ENCODE results near the gene CHP1.
A peak's percentile ranks its signal among the peaks of the same experiment; 100 is the strongest.
"Not testable (repeated sequence)": the region's sequence is repeated elsewhere in the genome, so short reads cannot be mapped to it uniquely, and the experiment has no call there.

Gene CHP1

DNA sequence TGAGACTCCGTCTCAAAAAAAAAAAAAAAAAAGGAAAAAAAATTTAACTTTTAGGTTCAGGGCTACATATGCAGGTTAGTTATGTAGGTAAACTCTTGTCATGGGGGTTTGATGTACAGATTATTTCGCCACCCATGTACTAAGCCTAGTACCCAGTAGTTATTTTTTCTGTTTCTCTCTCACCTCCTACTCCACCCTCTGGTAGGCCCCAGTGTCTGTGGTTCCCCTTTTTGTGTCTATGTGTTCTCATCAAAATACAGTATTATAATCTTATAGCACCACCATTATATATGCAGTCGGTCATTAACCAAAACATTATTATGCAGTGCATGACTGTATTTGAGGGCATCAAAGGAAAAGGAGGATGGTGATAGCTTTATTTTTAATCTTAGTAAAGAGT lies 47.3 kb downstream of the CHP1 start:
- TF ChIP-seq, protein P1, sequence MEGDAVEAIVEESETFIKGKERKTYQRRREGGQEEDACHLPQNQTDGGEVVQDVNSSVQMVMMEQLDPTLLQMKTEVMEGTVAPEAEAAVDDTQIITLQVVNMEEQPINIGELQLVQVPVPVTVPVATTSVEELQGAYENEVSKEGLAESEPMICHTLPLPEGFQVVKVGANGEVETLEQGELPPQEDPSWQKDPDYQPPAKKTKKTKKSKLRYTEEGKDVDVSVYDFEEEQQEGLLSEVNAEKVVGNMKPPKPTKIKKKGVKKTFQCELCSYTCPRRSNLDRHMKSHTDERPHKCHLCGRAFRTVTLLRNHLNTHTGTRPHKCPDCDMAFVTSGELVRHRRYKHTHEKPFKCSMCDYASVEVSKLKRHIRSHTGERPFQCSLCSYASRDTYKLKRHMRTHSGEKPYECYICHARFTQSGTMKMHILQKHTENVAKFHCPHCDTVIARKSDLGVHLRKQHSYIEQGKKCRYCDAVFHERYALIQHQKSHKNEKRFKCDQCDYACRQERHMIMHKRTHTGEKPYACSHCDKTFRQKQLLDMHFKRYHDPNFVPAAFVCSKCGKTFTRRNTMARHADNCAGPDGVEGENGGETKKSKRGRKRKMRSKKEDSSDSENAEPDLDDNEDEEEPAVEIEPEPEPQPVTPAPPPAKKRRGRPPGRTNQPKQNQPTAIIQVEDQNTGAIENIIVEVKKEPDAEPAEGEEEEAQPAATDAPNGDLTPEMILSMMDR (IDR thresholded peaks at IDR 0.05; ENCODE audit: low read depth, low read length) = no peak

DNA sequence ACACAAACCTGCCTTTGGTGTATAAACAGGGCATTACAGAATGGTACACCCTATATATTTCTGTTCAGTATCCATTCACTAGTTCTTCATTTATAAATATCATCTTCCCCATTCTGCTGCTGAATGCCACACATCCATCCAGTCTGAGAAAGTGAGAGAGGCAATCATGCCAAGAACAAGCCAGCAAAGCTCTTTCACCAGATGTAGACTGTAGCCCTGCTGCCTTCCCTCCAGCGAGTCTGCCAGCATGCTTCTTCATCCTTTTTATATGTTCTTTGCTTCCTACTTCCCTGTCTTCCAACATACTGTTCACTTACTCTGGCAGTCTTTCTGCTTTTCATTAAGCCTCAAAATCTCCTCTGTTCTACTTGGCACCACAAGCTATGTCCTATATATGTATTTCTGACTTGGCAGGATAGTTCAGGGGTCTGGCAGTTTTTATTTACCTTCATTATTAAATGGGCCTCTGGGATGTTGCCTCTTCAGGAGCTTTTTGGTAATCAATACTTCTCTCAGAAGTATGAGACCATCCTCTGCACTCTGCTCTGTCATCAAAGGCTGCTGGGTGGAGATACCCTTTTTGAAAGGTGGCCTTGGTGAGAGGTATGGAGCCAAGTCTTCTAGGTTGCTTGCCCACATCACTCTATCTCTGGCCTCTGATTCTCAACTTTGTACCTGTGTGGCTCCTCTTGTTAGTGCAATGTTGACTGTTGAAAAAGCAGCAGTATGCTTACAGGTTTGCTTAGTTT lies 48.6 kb downstream of the CHP1 start:
- DNase-seq (ENCODE audit: extremely low read depth, low read depth) = no peak
- TF ChIP-seq, protein P1 (IDR thresholded peaks at IDR 0.05; ENCODE audit: low read depth, low read length) = no peak

More for the DNA sequence above, 47.3 kb downstream of the CHP1 start:
- DNase-seq (ENCODE audit: extremely low read depth, low read depth) = no peak

DNA sequence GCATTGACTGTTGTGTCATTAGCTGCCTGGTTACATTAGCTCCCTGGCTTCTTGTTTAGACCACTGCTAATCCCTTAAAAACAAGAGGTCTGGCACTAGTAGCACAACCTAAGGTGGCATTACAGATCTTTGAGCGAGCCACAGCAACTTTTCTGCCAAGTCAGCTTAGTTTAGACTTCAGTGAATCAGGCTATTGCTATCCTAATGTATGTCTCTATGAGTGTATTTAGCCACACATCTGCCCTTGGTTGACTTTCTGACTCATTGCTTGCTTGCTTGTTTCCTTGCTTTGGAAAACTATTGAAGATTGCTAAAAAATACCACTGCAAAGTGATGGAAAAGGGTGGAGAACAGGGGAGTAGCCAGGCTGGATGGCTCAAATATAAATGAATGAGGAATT lies 50.2 kb downstream of the CHP1 start:
- peak; percentile 56 for DNase-seq (ENCODE audit: extremely low read depth, low read depth)
- TF ChIP-seq, protein P1 (IDR thresholded peaks at IDR 0.05; ENCODE audit: low read depth, low read length) = no peak

DNA sequence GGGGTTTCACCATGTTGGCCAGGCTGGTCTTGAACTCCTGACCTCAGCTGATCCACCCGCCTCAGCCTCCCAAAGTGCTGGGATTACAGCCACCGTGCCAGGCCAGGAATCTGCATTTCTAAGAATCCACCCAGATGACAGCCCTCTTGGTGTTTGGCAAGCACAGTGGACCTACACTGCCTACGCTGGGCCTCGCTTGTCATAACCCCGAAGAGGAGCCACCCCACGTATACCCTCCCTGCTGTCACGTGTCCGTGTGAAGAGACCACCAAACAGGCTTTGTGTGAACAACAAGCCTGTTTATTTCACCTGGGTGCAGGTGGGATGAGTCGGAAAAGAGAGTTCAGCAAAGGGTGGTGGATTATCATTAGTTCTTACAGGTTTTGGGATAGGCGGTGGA lies 51.4 kb downstream of the CHP1 start:
- not testable (repeated sequence) for DNase-seq (ENCODE audit: extremely low read depth, low read depth)

DNA sequence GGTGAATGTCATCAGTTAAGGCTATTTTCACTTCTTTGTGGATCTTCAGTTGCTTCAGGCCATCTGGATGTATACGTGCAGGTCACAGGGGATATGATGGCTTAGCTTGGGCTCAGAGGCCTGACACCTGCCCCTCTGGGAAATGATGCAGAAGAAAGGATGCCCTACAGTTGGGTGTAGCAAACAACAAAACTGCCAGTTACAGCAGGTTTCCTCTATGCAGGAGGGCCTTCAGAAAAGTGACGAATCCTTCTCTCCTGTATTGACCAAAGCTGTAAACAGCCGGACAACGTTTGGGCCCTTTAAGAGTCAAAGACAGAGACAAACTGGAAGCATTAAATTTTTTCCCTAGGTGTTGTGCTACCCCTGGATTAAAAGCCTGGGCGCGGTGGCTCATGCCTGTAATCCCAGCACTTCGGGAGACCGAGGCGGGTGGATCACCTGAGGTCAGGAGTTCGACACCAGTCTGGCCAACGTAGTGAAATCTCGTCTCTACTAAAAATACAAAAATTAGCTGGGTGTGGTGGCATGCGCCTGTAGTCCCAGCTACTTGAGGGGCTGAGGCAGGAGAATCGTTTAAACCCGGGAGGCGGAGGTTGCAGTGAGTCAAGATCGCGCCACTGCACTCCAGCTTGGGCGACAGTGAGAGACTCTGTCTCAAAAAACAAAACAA lies 52.0 kb downstream of the CHP1 start:
- DNase-seq (ENCODE audit: extremely low read depth, low read depth) = not testable (repeated sequence)

DNA sequence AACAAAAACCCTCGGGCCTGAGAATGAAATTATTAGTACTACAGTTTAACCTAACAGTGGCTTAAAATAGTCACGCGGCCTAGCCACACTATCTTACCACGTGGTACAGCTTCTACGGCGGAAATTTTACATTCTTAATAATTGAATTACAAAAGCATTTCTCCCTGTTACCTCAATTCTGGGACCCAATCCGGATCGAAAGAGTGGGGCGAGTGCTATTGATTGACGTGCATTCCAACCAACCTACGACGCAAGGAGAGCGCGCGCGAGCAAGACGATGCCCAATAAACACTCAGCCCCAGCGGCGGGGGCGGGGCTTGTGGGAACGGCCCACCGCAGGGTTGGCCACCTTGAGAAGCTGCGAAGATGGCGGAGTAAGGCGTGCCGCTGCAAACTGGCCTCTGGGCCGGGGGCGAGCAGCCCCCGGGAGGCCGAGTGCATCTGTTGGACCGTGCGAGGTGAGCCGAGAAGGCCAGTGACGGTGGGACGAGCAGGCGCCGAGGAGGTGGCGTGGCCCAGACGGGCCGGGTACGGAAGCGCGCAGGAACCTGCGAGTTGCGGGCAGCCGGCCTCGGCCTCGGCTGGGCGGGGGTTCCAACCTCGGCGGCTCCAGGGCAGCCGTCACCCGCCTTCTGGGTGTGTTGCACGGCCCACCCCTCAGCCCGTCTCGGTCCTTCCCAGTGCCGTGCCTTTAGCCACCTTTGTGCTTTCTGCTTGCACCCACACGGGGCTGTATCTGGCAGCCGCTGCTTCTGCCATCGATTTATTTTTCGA lies 52.8 kb downstream of the CHP1 start:
- peak; percentile 99 for DNase-seq (ENCODE audit: extremely low read depth, low read depth)
- TF ChIP-seq, protein P1 (IDR thresholded peaks at IDR 0.05; ENCODE audit: low read depth, low read length) = no peak

DNA sequence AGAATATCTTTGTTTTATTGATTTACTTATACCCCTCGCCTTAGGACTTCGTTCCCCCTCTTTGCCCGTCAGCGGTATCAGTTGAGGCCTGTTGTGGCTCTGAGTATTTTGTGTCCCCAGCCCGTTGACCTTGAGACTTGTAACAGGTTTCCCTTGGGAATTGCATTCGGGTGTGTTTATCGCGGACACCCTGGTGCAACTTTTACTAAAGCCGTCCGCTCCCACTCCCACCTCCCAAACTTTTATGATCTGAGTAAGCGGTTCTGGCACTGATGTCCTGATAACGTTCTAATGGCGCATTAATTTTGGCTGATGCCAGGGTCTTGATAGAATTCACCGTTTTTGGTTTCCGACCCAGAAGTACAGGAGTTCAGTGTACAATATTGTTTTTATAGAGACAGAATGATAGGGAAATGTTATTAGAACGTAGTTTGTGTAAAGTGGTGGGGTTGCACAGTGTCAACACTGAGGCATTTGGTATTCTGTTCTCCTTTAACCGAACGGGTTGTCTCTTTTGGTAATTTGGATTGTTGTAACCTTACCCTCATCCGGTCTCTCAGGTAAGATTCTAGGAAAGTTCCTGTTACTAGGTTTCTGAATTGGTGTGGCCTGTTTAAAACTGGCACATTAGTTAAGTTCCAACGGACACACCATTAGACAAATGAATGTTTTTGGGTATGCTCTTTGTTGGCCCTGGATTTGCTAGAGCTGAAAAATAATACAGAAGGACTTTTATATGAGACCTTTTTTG lies 53.5 kb downstream of the CHP1 start:
- TF ChIP-seq, protein P1 (IDR thresholded peaks at IDR 0.05; ENCODE audit: low read depth, low read length) = no peak
- DNase-seq (ENCODE audit: extremely low read depth, low read depth) = no peak
